Motor neuron (in vitro differentiated cells): Measurements from ENCODE around the gene TMEM208. TPM values are rescaled to one million over a fixed set of nuclear protein-coding genes. Genes with fewer than 3 reads are reported as not detected.

Source experiments
- ATAC-seq, 8 experiments: fragments of 200-7000 bp; cut with Tn5 transposase; replicated peaks in 6 of 8; 2 replicates each; pipeline ENCODE4 v1.8.0; 2021; ENCODE audit warnings: mild to moderate bottlenecking in 8 of 8, moderate library complexity in 8 of 8
- H3K27ac ChIP-seq, 2 donors: fragments of 250-450 bp; sonication (Bioruptor Pico); 2 replicates each; pipeline ENCODE4 v1.9.0; 2021; ENCODE audit warnings: antibody characterized with exemption in 2 of 2, mild to moderate bottlenecking in 2 of 2, moderate library complexity in 1 of 2
- H3K4me1 ChIP-seq, 2 donors: fragments of 250-450 bp; sonication (Bioruptor Pico); replicated peaks in 1 of 2; 2 replicates each; pipeline ENCODE4 v1.6.1; 2021; ENCODE audit warnings: antibody characterized with exemption in 2 of 2, mild to moderate bottlenecking in 2 of 2, moderate library complexity in 1 of 2
- H3K4me3 ChIP-seq, 5 donors: fragments of 250-450 bp; sonication (Bioruptor Pico); 2 replicates each; pipeline ENCODE4 v1.9.0; 2021; ENCODE audit warnings: antibody characterized with exemption in 5 of 5, mild to moderate bottlenecking in 5 of 5, moderate library complexity in 4 of 5
- WGBS, 10 experiments: fragments of 450-650 bp; shearing (Covaris generic); methylation state at CpG; one replicate each; pipeline ENCODE4 v1.0.0; 2022; 5-methylcytosine and 5-hydroxymethylcytosine counted together
- in situ Hi-C, 9 experiments: fragments of 400-800 bp; cut with MboI; loops; one replicate each; pipeline ENCODE4 v1.15.0; 2021; ENCODE audit warnings: low sequenced_read_pairs in 9 of 9, low pct_unique_long_range_greater_than_20kb in 2 of 9; ENCODE audit not compliant: unreplicated experiment in 9 of 9
- total RNA-seq, 8 experiments: library from RNA; unstranded; fragments of 300-600 nt; gene quantifications; 2 replicates each; pipeline versions ENCODE4 v1.2.3 to v1.2.4, GENCODE V29; 2022

Gene TMEM208
- total RNA-seq, 8 experiments from 2014 or later = 39.4 to 83.1 (median 58.0) TPM

DNA sequence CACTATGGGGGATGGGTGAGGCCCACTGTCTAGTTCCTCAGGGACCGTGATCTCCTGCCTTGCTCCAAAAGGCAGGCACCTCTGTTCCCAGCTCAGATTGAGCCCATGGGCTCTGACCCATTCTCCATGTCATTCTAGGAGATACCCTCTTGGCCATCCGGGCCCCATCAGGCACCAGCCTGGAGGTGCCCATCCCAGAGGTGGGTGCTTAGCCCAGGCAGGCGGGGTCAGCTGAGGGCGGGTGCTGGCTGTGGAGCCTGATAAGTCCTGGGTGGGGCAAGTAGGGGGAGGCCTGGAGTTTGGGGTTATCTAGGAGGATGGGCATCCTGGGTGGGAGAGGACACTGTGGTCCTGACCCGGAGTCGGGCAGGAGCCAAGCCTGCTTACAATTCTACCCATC lies 32.7 kb upstream of the TMEM208 start:
- 67 to 100% methylated on average over 1 of the region's 6 CpGs; no CpG with 5 or more reads in 8 of the 10 experiments for WGBS, 10 experiments
- H3K4me3 ChIP-seq = no peak overlapping the region
- peaks cover 12 to 16% of the 10 kb centered on the region in 2 donors for H3K4me1 ChIP-seq
- in situ Hi-C loops = no loop called here
- H3K27ac ChIP-seq = no peak overlapping the region
- no peak for ATAC-seq

DNA sequence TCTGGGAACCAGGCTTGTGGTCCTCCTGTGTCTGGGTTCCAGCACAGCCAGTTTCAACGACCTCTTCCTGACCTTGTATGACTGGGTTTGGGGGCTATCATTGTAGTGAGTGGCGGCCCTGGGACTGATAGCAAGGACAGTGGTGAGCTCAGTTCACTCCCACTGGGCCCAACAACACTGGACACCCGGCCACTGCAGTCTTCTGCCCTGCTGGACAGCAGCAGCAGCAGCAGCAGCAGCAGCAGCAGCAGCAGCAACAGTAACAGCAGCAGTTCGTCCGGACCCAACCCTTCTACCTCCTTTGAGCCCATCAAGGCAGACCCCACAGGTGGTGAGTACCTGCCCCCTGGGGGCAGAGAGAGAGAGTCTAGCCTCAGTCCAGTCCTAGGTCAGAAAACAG lies 31.3 kb upstream of the TMEM208 start:
- WGBS, 10 experiments = 20 to 100% (median 80%) methylated on average over 1 to 2 of the region's 5 CpGs; no CpG with 5 or more reads in 6 of the 10 experiments
- ATAC-seq = no peak
- Histone ChIP-seq H3K4me3 (no peak overlapping the region), H3K4me1 (peaks cover 12% of the 10 kb centered on the region in 2 donors), H3K27ac (no peak overlapping the region)
- in situ Hi-C loops = no loop called here

DNA sequence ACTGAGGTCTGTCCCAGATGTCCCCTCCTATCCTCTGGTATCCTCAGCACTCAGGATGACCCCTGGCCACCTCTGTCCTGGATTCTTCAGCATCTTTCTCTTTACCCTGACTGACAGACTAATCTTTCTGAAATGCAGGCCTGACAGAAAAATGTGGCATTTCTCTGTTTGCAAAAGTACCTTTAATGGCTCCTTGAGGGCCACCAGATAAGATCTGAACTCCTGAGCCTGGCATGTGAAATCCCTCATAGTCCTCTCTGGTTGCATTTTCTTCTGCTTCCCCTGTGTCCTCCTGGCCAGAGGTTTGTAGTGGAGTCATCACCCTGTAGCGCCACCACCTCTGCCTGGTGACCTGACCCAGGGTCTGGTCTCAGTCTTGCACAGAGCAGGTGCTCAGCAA lies 30.0 kb upstream of the TMEM208 start:
- Histone ChIP-seq H3K4me1 (peaks cover 9 to 12% of the 10 kb centered on the region in 2 donors), H3K4me3 (no peak overlapping the region), H3K27ac (no peak overlapping the region)
- 100% methylated on average over 1 of the region's 1 CpG; no CpG with 5 or more reads in 8 of the 10 experiments for WGBS, 10 experiments
- in situ Hi-C loops = no loop called here
- no peak for ATAC-seq

DNA sequence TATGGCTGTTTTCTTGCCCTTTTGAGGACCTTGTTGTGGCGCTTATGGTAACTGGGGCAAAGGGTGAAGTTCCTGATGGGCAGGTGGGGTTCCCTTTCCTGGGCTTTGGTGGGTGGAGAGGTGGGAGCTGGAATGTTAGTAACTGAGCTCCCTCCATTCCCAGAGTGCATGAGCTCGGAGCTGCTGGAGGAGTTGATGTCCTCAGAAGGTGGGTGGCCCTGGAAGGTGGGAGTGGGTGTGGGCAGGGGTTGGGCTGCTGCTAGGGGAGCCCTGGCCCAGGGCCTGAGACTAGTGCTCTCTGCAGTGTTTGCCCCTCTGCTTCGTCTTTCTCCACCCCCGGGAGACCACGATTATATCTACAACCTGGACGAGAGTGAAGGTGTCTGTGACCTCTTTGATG lies 29.2 kb upstream of the TMEM208 start:
- WGBS, 10 experiments = 60 to 80% (median 77%) methylated on average over 1 to 3 of the region's 6 CpGs; no CpG with 5 or more reads in 7 of the 10 experiments
- H3K4me1 ChIP-seq = peaks cover 9 to 12% of the 10 kb centered on the region in 2 donors
- in situ Hi-C loops = no loop called here
- peak in 3 of 8 experiments; percentile 2 to 8 (median 2) for ATAC-seq
- no peak overlapping the region for H3K4me3 ChIP-seq
- no peak overlapping the region for H3K27ac ChIP-seq

DNA sequence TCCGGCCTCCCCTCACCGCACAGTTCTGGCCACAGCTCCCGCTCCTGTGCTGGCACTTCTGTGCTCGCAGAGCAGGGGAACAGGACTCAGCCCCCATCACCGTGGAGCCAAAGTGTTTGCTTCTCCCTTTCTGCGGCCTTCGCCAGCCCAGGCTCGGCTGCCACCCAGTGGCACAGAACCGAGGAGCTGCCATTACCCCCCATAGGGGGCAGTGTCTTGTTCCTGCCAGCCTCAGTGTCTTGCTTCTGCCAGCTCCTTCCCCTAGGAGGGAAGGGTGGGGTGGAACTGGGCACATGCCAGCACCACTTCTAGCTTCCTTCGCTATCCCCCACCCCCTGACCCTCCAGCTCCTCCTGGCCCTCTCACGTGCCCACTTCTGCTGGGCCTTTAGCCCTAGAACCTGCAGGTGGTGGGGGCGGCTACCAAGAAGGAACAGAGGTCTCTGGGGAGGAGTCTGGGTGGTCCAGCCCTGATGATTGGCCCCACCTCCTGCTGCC lies 28.6 kb upstream of the TMEM208 start:
- Histone ChIP-seq H3K4me3 (no peak overlapping the region), H3K4me1 (peaks cover 3 to 7% of the 10 kb centered on the region in 2 donors), H3K27ac (no peak overlapping the region)
- peak; percentile 10 to 87 (median 44) for ATAC-seq
- in situ Hi-C loops = no loop called here
- 10 to 93% (median 91%) methylated on average over 2 to 4 of the region's 12 CpGs; no CpG with 5 or more reads in 7 of the 10 experiments for WGBS, 10 experiments

DNA sequence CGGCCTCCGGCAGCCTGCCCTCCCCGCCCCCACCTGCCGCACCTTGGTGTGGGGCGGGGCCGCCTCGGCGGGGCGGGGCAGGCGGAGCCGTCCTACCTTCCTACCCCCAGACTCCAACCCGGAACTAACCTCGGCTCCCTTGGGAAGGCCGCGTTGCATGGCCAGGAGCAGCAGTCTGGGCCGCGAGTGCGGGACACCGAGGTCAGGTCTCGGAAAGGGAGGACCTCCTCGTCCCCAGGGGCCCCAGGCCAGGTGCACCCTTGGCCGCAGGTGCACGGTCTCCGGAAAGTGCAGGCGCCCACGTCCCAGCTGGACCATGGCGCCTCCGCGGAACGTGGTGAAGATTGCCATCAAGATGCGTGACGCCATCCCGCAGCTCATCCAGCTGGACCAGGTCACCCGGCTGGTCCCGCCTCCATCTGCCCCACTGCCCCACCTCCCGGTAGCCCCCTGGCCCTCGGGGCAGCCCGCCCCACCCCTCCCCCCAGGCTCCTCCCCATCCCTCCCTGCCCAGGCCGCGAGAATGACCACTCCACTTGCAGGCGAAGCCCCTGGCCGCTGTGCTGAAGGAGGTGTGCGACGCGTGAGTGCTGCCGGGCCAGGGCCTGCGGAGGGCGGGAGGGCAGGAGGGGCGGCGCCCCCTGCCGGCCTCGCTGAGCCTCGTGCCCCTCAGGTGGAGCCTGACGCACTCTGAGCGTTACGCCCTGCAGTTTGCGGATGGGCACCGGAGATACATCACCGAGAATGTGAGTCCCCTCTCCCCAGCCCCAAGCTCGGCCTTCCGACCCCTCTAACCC lies 27.7 kb upstream of the TMEM208 start, which contains the start of gene ELMO3:
Gene ELMO3 (plus strand): TSS at position 121 of the 797 bp plus-strand sequence. CDS start 196 bp downstream, at position 317.
- in situ Hi-C loops = no loop called here
- no peak within 1 kb of the TSS for H3K4me3 ChIP-seq
- H3K4me1 ChIP-seq = no peaks in the 10 kb centered on the region
- ATAC-seq = peak in 4 of 8 experiments; percentile 2 to 9 (median 6)
- WGBS, 10 experiments = 40% methylated on average over 1 of the region's 61 CpGs; no CpG with 5 or more reads in 9 of the 10 experiments
- no peak within 1 kb of the TSS for H3K27ac ChIP-seq

DNA sequence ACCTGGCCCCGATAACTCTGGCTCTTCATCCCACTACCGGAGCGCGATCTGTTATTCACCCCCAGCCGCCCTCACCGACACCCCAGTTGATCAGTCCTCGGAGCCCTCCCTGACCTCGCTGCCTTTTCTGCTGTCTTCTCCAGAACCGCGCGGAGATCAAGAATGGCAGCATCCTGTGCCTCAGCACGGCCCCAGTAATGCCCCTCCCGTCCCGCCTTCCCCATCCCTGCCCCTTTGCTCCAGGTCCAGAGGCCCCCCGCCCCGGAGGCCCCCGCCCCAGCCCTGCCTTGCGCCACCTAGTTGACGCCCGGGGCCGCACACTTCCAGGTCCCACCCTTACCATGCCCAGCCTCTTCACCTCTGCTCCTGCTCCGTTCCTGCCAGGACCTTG lies 27.1 kb upstream of the TMEM208 start:
- in situ Hi-C loops = no loop called here
- Histone ChIP-seq H3K4me1 (no peaks in the 10 kb centered on the region), H3K4me3 (no peak overlapping the region), H3K27ac (no peak overlapping the region)
- WGBS, 10 experiments = no CpG with 5 or more reads among the region's 22 CpGs
- peak in 1 of 8 experiments; percentile 1 for ATAC-seq

DNA sequence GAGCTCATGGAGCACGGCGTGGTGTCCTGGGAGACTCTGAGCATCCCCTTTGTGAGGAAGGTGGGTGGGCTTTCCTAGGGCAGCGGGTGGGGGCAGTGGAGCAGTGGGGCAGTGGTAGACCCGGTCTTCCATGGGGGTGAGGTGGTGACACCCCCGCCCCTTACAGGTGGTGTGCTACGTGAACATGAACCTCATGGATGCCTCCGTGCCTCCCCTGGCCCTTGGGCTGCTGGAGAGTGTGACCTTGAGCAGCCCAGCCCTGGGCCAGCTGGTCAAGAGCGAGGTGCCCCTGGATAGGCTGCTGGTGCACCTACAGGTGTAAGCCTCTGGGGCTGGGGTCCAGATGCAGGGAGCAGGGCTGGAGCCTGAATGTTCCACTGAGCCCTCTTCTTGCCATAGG lies 26.4 kb upstream of the TMEM208 start:
- H3K4me3 ChIP-seq = no peak overlapping the region
- WGBS, 10 experiments = 76% methylated on average over 3 of the region's 8 CpGs; no CpG with 5 or more reads in 9 of the 10 experiments
- no peak for ATAC-seq
- H3K27ac ChIP-seq = no peak overlapping the region
- no peaks in the 10 kb centered on the region for H3K4me1 ChIP-seq
- in situ Hi-C loops = no loop called here

DNA sequence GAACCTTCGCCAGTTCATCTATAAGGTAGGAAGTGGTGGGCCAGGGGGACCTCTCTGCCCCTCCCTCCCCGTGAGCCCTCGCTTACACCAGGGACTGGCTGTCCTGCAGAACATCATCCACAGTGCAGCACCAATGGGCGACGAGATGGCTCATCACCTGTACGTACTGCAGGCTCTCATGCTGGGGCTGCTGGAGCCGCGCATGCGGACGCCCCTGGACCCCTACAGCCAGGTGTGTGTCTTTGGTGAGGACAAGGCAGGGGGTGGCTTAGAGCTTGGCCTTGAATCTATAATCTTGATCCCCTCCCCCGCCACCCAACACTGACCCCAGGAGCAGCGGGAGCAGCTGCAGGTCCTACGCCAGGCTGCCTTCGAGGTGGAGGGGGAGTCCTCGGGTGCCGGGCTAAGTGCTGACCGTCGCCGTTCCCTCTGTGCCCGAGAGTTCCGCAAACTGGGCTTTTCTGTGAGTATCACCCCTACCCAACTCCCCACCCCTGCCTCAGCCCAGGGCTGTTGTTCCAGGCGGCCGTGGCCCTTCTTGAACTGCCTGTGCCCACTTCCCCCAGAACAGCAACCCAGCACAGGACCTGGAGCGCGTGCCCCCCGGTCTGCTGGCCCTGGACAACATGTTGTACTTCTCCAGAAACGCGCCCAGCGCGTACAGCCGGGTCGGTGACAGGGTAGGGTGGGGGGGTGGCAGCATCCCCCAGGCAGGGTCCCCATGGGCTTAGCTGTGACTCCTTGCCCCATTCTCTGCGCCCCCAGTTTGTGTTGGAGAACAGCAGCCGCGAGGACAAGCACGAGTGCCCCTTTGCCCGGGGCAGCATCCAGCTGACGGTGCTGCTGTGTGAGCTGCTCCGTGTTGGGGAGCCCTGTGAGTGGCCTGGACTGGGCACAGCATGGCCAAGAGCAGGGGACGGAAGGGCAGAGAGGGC lies 25.3 kb upstream of the TMEM208 start:
- in situ Hi-C loops = no loop called here
- H3K4me3 ChIP-seq = no peak overlapping the region
- WGBS, 10 experiments = 60 to 100% (median 97%) methylated on average over 1 to 12 of the region's 40 CpGs; no CpG with 5 or more reads in 5 of the 10 experiments
- H3K27ac ChIP-seq = no peak overlapping the region
- no peak for ATAC-seq
- no peaks in the 10 kb centered on the region for H3K4me1 ChIP-seq

DNA sequence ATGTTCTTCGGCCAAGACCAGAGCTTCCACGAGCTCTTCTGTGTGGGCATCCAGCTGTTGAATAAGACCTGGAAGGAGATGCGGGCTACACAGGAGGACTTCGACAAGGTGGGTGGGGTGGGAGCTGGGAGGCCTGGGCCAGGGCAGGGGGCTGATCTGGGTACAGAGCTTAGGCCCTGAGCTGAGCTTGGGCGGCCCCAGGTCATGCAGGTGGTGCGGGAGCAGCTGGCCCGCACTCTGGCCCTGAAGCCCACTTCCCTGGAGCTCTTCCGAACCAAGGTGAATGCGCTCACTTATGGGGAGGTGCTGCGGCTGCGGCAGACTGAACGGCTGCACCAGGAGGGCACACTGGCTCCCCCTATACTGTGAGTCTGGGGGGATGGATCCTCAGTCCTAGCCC lies 24.5 kb upstream of the TMEM208 start:
- no peak overlapping the region for H3K4me3 ChIP-seq
- no peaks in the 10 kb centered on the region for H3K4me1 ChIP-seq
- no peak overlapping the region for H3K27ac ChIP-seq
- in situ Hi-C loops = no loop called here
- WGBS, 10 experiments = 80 to 100% (median 90%) methylated on average over 1 to 2 of the region's 12 CpGs; no CpG with 5 or more reads in 6 of the 10 experiments
- ATAC-seq = no peak

DNA sequence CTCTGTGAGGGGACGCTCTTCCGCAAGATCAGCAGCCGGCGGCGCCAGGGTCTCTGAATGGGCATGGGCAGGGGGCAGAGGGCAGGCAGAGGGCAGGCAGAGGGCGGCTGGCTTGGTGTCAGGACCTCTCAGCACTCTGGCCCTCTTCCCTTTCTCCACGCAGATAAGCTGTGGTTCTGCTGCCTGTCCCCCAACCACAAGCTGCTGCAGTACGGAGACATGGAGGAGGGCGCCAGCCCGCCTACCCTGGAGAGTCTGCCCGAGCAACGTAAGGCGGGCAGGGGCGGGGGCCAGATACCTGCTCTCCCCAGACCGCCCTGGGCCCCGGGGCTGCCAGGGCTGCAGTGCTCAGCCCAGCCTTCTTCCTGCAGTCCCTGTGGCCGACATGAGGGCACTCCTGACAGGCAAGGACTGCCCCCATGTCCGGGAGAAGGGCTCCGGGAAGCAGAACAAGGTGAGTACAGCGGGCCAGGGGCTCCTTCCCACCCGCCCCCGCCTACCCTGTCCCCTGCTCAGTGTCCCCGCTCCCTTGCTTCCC lies 23.9 kb upstream of the TMEM208 start:
- no peak for ATAC-seq
- WGBS, 10 experiments = 93 to 95% (median 93%) methylated on average over 3 to 6 of the region's 23 CpGs; no CpG with 5 or more reads in 7 of the 10 experiments
- no peak overlapping the region for H3K27ac ChIP-seq
- no peak overlapping the region for H3K4me3 ChIP-seq
- no peaks in the 10 kb centered on the region for H3K4me1 ChIP-seq
- in situ Hi-C loops = no loop called here

DNA sequence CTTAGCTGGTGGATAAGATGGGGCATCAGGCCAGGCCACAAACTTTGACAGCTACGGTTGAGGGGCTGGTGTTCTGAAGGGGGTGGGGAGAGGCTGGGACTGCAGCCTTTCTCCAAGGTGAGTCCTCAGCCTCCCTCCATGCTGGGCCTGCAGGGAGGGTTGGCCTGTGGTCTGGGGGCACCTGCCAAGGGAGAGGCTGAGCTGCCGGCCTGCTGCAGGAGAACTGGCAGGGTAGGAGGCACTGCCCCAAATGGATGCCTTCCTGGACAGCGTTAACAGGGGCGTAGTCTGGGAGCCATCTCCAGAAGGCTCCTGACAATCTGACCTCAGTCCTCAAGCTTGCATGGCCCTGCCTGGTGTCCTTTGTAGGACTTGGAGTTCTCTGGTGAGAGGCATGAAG lies 22.9 kb upstream of the TMEM208 start:
- H3K27ac ChIP-seq = no peak overlapping the region
- no peak overlapping the region for H3K4me3 ChIP-seq
- peak in 1 of 8 experiments; percentile 3 for ATAC-seq
- 83 to 100% (median 100%) methylated on average over 1 to 2 of the region's 4 CpGs; no CpG with 5 or more reads in 7 of the 10 experiments for WGBS, 10 experiments
- in situ Hi-C loops = no loop called here
- no peaks in the 10 kb centered on the region for H3K4me1 ChIP-seq
